8988T (cell line): ENCODE results near the gene PRRC2C.
"Not testable (repeated sequence)": the region's sequence is repeated elsewhere in the genome, so short reads cannot be mapped to it uniquely, and the experiment has no call there.

ENCODE experiments used
- DNase-seq: peaks from one replicate; pipeline ENCODE4 v3.0.0; 2011

PRRC2C gene

GRCh38 chr1:171588230-171588629 is 102.9 kb downstream of the PRRC2C start:
- no peak for DNase-seq

DNA sequence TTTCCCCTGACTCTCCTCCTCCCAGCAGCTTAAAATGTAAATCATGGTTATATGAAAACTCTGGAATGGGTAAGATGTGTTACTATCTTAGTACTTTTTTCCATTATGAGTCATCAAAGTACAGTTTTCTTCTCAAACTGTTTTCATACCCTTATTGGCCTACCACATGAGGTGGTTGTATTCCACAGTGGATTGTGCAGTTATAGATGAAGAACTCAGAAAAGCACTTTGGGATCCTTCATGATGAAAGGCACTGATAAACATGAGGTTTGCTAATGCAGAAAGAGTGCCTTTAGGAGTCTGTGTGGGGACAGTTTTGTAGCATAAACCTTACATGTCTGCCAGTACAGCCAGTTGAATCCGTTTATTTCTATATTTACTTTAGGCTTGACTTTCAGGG is 104.7 kb downstream of the PRRC2C start:
- no peak for DNase-seq

GRCh38 chr1:171595324-171595723 is 110.0 kb downstream of the PRRC2C start:
- no peak for DNase-seq

- no peak for DNase-seq
Measured at GRCh38 chr1:171596119-171596518, 110.8 kb downstream of the PRRC2C start.

DNA sequence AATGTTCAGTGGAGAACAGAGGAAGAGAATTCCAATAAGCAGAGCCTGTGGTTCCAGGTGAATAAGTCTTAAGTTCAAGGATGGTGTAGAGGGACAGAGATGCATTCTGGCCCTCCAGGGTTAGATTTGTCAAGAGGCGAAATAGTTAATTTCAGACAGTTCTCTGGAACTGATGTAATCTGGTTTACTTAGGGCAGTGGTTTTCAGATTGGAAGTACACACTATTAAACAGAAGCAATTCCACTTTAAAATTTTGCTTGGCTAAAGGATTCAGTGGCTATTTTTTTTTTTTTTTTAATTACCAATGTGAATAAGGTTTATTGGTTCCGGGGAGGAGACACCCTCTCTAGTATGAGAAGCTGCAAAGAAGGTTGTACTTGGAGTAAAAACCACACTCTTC is 111.4 kb downstream of the PRRC2C start:
- DNase-seq = no peak

GRCh38 chr1:171597203-171597602 is 111.9 kb downstream of the PRRC2C start:
- DNase-seq = no peak

DNA sequence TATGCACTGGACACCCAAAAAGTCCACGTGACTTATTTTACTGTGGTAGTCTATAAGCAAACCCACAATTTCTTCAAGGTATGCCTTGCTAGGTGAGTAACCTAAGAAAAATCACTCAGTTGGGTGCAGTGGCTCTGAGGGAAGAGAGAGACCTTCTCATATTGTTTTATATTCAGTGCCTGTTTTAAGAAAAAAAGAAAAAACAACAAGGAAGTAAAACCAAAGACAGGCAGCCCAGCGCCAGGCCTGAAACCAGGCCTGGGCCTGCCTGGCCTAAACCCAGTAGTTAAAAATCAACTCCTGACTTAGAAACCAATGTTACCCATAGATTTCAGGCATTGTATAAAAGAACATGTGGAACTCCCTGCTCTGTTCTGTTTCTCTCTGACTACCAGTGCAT is 115.0 kb downstream of the PRRC2C start:
- not testable (repeated sequence) for DNase-seq

DNA sequence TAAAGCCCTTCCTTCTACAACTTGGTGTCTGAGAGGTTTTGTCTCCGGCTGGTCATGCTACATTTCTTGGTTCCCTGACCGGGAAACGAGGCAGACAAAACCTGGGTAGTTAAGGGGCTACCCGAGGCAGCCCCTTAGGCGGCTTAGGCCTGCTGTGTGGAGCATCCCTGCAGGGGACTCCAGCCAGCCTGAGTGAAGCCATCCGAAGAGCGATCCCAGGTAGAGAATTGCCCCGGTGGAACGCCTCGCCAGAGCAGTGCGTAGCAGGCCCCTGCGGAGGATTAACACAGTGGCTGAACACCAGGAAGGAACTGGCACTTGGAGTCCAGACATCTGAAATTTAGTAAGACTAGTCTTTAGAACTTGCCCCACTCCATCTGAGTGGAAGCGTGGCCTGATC is 115.5 kb downstream of the PRRC2C start:
- DNase-seq = no peak

- DNase-seq = not testable (repeated sequence)
Measured at GRCh38 chr1:171603042-171603441, 117.7 kb downstream of the PRRC2C start.

- DNase-seq = no peak
Measured at GRCh38 chr1:171606402-171606941, 121.1 kb downstream of the PRRC2C start.

- DNase-seq = no peak
Measured at GRCh38 chr1:171610385-171610784, 125.1 kb downstream of the PRRC2C start.

DNA sequence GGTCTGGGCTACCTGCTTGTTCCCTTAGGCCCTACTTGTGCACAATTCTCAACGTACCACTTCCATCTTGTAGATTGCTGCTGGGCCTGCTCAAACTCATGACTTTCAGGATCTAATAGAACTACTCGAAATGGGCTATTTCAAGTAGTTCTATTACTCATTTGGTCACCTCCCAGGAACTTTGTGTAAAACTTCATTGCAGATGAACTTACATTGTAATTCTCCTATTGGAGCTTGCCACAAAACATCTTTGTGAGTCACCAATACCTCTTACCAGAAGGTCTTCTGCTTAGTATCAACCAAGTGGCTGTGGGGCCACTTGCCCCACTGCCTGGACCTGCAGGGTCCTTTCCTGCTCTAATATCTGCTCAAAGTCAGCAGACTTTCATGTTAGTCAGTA is 126.0 kb downstream of the PRRC2C start:
- DNase-seq = no peak

DNA sequence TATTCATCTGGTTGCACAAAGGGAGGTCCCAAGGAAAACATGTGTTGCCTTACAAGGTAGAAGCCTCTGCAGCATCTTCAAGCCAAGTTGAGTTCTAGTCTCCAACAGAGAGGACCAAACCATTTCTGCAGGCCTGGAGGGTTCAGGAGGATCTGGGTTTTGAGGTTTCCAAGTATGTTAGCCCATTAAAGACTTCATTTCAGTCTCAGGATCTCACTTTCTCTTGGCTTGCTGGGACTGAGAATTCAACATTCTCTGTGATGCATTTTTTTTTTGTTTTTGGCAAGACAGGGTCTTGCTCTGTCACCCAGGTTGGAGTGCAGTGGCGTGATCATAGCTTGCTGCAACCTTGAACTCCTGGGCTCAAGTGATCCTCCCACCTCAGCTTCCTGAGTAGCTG is 128.0 kb downstream of the PRRC2C start:
- DNase-seq = no peak

GRCh38 chr1:171615122-171615906 is 130.0 kb downstream of the PRRC2C start:
- DNase-seq = not testable (repeated sequence)

DNA sequence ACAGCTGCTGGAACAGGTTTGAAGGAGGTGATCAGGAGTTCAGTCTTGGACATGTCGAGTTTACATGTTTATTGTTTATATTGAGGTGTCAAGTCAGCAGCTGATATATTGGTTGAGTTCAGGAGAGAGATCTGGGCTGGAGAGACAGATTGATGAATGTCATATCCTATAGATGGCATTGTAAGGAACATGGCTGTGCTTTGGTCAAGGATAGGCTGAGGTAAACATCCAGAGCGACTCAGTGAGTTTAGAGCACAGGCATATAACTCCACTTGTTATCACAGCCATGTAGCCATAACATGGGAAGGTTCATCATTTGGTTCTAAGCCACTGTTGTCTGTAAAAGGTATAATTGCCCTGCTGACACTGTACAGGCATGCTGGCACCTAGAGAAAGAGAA is 131.3 kb downstream of the PRRC2C start:
- no peak for DNase-seq

DNA sequence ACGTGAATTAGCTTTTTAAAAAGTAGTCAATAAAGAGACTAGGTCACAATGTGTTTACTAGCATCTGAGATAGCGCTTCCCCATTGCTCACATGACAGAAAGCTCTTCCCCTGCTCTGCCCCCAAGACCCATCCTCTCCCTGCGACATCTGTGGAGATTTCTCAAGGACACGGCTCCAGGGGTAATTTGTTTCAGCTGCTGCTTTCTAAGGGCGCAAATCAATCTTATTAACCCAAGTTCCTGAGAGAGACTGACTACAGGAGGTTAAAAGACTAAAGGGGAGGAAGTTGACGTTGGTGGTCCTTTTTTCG is 136.8 kb downstream of the PRRC2C start, which contains the start of gene MYOCOS:
Gene MYOCOS, plus strand, starts transcription at position 92 of the 311 bp plus-strand sequence. CDS start 1,641 bp downstream, outside the sequence.
- DNase-seq = no peak

- DNase-seq = no peak
Measured at GRCh38 chr1:171623651-171624331, 138.5 kb downstream of the PRRC2C start.

DNA sequence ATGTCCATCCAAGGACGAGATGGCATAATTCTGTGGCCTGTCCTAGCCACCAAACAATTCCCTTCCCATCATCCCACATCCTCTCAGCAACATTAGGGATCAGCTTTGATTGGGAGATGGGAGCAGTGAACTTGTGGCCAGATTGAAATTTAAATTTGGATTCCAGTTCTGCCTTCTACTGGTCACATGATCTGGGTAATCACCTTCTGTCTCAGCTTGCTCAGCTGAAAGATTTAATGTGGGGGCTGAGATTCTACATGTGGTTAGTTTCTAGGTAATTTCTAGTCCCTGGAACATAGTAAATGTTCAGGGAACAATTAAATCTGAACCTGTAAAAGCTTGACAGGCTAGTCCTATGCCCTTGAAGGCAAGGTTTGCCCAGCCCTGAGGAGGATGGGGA is 139.9 kb downstream of the PRRC2C start:
- DNase-seq = no peak

DNA sequence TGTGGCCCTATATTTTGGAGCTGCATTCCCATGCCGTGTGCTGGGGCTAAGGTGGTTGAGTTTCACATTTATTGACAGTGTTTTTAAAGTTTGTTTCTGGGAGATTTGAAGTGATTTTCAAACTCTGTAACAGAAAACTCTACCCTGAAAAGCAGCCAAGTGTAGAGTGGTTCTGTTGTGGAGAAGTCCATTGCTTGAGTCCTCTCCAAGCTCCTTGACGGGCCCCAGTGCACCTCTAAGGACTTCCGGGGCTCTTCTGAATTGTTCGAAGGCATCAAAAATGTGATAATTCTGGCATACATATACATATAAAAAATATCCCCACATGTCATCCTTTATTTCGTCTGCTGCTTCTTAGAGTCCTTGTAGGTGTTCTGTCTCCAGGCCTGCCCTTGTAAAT is 141.7 kb downstream of the PRRC2C start:
- DNase-seq = no peak

- no peak for DNase-seq
Measured at GRCh38 chr1:171628225-171628624, 142.9 kb downstream of the PRRC2C start.

GRCh38 chr1:171635661-171636060 is 150.3 kb downstream of the PRRC2C start:
- no peak for DNase-seq

DNA sequence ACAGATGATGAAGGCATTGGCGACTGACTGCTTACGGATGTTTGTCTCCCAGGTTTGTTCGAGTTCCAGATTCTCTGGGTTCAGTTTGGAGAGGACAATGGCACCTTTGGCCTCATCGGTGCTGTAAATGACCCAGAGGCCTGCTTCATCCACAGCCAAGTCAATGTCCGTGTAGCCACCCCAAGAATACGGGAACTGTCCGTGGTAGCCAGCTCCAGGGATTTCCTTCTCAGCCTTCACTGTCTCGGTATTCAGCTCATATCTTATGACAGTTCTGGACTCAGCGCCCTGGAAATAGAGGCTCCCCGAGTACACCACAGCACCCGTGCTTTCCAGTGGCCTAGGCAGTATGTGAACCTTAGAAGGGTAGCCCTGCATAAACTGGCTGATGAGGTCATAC is 150.8 kb downstream of the PRRC2C start:
- no peak for DNase-seq

DNA sequence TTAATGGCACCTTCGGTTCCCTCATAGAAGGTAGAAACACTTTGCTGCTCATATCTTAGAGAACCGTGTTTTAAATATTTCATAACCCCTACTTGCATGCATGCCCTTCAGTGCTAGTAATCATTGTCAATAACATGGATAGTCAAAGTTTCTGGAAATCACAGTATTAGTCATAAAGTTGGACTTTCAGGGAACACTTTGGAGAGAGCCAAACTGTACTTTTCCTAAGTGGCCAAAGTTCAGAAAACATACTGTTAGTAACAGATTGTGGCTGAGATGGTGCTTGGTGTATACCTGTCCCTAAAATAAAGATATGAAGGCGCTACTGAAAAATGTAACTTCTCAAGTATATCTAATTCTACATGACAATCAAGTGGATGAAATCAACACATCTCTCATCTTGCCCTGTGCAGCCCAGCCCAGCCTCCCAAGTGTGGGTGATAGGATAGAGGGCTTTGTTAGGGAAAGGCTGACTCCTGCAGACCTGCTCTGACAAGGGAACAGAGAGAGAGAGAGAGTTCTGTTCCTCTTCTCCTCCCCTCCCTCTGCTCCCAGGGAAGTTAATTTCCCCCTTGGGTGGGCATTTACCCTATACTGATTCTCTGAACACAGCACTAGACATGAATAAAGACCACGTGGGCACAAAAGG is 152.7 kb downstream of the PRRC2C start:
- no peak for DNase-seq

- DNase-seq = no peak
Measured at GRCh38 chr1:171640225-171640624, 154.9 kb downstream of the PRRC2C start.
